HEK293 (cell line): ENCODE data around the gene ARFGEF2.

Experiments
- EGR2 ChIP-seq: fragments of 450-650 bp; formaldehyde crosslinking; IDR thresholded peaks from 2 replicates; pipeline ENCODE4 v1.5.1; 2016; ENCODE audit warnings: low read depth, missing biosample characterization, missing genetic modification characterization
- KLF9 ChIP-seq: fragments of 450-650 bp; formaldehyde crosslinking; IDR thresholded peaks from 2 replicates; pipeline ENCODE4 v1.5.1; 2016; ENCODE audit warnings: missing biosample characterization, missing genetic modification characterization, low read depth
- SCRT2 ChIP-seq: fragments of 450-650 bp; formaldehyde crosslinking; IDR thresholded peaks from 2 replicates; pipeline ENCODE4 v1.5.1; 2016; ENCODE audit warnings: missing biosample characterization, missing genetic modification characterization
- WT1 ChIP-seq: fragments of 450-650 bp; formaldehyde crosslinking; IDR thresholded peaks from 2 replicates; pipeline ENCODE4 v1.5.1; 2016; ENCODE audit warnings: missing biosample characterization, missing genetic modification characterization
- YY2 ChIP-seq: fragments of 450-650 bp; formaldehyde crosslinking; IDR thresholded peaks from 2 replicates; pipeline ENCODE4 v1.5.1; 2016; ENCODE audit warnings: missing biosample characterization, missing genetic modification characterization
- ZBTB17 ChIP-seq: fragments of 450-650 bp; formaldehyde crosslinking; IDR thresholded peaks from 2 replicates; pipeline ENCODE4 v1.5.1; 2016; ENCODE audit warnings: missing biosample characterization, missing genetic modification characterization
- ZBTB20 ChIP-seq: fragments of 450-650 bp; formaldehyde crosslinking; IDR thresholded peaks from 2 replicates; pipeline ENCODE4 v1.5.1; 2016; ENCODE audit warnings: missing biosample characterization, missing genetic modification characterization
- ZBTB21 ChIP-seq: fragments of 450-650 bp; formaldehyde crosslinking; IDR thresholded peaks from 2 replicates; pipeline ENCODE4 v1.5.1; 2017; ENCODE audit warnings: missing biosample characterization, missing genetic modification characterization
- ZBTB48 ChIP-seq: fragments of 450-650 bp; formaldehyde crosslinking; IDR thresholded peaks from 2 replicates; pipeline ENCODE4 v1.5.1; 2016; ENCODE audit warnings: missing biosample characterization, missing genetic modification characterization
- ZEB2 ChIP-seq: fragments of 450-650 bp; formaldehyde crosslinking; IDR thresholded peaks from 2 replicates; pipeline ENCODE4 v1.5.1; 2016; ENCODE audit warnings: missing biosample characterization, missing genetic modification characterization
- ZFHX2 ChIP-seq: fragments of 450-650 bp; formaldehyde crosslinking; conservative IDR thresholded peaks from 2 replicates; pipeline ENCODE4 v1.5.1; 2016; ENCODE audit warnings: missing biosample characterization, missing genetic modification characterization
- ZNF112 ChIP-seq: fragments of 450-650 bp; formaldehyde crosslinking; IDR thresholded peaks from 2 replicates; pipeline ENCODE4 v1.5.0; 2017; ENCODE audit warnings: missing biosample characterization, missing genetic modification characterization
- ZNF133 ChIP-seq: fragments of 450-650 bp; formaldehyde crosslinking; IDR thresholded peaks from 2 replicates; pipeline ENCODE4 v1.5.1; 2016; ENCODE audit warnings: missing biosample characterization, missing genetic modification characterization
- ZNF157 ChIP-seq: fragments of 450-650 bp; formaldehyde crosslinking; IDR thresholded peaks from 2 replicates; pipeline ENCODE4 v1.5.1; 2016; ENCODE audit warnings: missing biosample characterization, missing genetic modification characterization
- ZNF280C ChIP-seq: fragments of 450-650 bp; formaldehyde crosslinking; IDR thresholded peaks from 2 replicates; pipeline ENCODE4 v1.5.1; 2016; ENCODE audit warnings: missing biosample characterization, missing genetic modification characterization
- ZNF324 ChIP-seq: fragments of 450-650 bp; formaldehyde crosslinking; IDR thresholded peaks from 2 replicates; pipeline ENCODE4 v1.5.1; 2016; ENCODE audit warnings: missing biosample characterization, missing genetic modification characterization
- ZNF366 ChIP-seq: fragments of 450-650 bp; formaldehyde crosslinking; conservative IDR thresholded peaks from 2 replicates; pipeline ENCODE4 v1.5.1; 2016; ENCODE audit warnings: missing biosample characterization, missing genetic modification characterization
- ZNF391 ChIP-seq: fragments of 450-650 bp; formaldehyde crosslinking; IDR thresholded peaks from 2 replicates; pipeline ENCODE4 v1.5.1; 2016; ENCODE audit warnings: low read depth, missing biosample characterization, missing genetic modification characterization, borderline replicate concordance
- ZNF473 ChIP-seq: fragments of 450-650 bp; formaldehyde crosslinking; IDR thresholded peaks from 2 replicates; pipeline ENCODE4 v1.5.1; 2017; ENCODE audit warnings: missing biosample characterization, missing genetic modification characterization
- ZNF510 ChIP-seq: fragments of 450-650 bp; formaldehyde crosslinking; IDR thresholded peaks from 2 replicates; pipeline ENCODE4 v1.5.1; 2018; ENCODE audit warnings: mild to moderate bottlenecking, missing genetic modification characterization, missing biosample characterization; ENCODE audit not compliant: insufficient replicate concordance
- ZNF514 ChIP-seq: fragments of 450-650 bp; formaldehyde crosslinking; IDR thresholded peaks from 2 replicates; pipeline ENCODE4 v1.5.1; 2016; ENCODE audit warnings: missing biosample characterization, missing genetic modification characterization
- ZNF580 ChIP-seq: fragments of 450-650 bp; formaldehyde crosslinking; IDR thresholded peaks from 2 replicates; pipeline ENCODE4 v1.5.1; 2016; ENCODE audit warnings: missing biosample characterization, missing genetic modification characterization
- ZNF639 ChIP-seq: fragments of 450-650 bp; formaldehyde crosslinking; IDR thresholded peaks from 2 replicates; pipeline ENCODE4 v1.5.1; 2016; ENCODE audit warnings: missing biosample characterization, missing genetic modification characterization
- ZNF654 ChIP-seq: fragments of 450-650 bp; formaldehyde crosslinking; IDR thresholded peaks from 2 replicates; pipeline ENCODE4 v1.5.1; 2016; ENCODE audit warnings: low read depth, missing biosample characterization, missing genetic modification characterization
- ZNF670 ChIP-seq: fragments of 450-650 bp; formaldehyde crosslinking; IDR thresholded peaks from 2 replicates; pipeline ENCODE4 v1.5.1; 2016; ENCODE audit warnings: missing biosample characterization, missing genetic modification characterization, low read depth
- ZNF704 ChIP-seq: fragments of 450-650 bp; formaldehyde crosslinking; IDR thresholded peaks from 2 replicates; pipeline ENCODE4 v1.5.1; 2016; ENCODE audit warnings: missing biosample characterization, missing genetic modification characterization
- ZNF76 ChIP-seq: fragments of 450-650 bp; formaldehyde crosslinking; IDR thresholded peaks from 2 replicates; pipeline ENCODE4; 2016; ENCODE audit warnings: low read depth, missing biosample characterization, missing genetic modification characterization, borderline replicate concordance
- ZNF768 ChIP-seq: fragments of 450-650 bp; formaldehyde crosslinking; IDR thresholded peaks from 2 replicates; pipeline ENCODE4 v1.5.1; 2018; ENCODE audit warnings: missing biosample characterization, mild to moderate bottlenecking, missing genetic modification characterization
- ZNF830 ChIP-seq: fragments of 450-650 bp; IDR thresholded peaks from 2 replicates; pipeline ENCODE4 v1.5.0; 2018; ENCODE audit warnings: missing biosample characterization, missing genetic modification characterization, low read depth, mild to moderate bottlenecking, moderate library complexity
- TF ChIP-seq, protein P1 (sequence below): fragments of 450-650 bp; formaldehyde crosslinking; IDR thresholded peaks from 2 replicates; pipeline ENCODE4 v1.5.1; 2016; ENCODE audit warnings: missing biosample characterization, missing genetic modification characterization
- TF ChIP-seq, protein P2 (sequence below): fragments of 450-650 bp; formaldehyde crosslinking; IDR thresholded peaks from 2 replicates; pipeline ENCODE4 v1.5.1; 2016; ENCODE audit warnings: missing biosample characterization, missing genetic modification characterization
- TF ChIP-seq, protein P3 (sequence below): fragments of 450-650 bp; formaldehyde crosslinking; IDR thresholded peaks from 2 replicates; pipeline ENCODE4 v1.5.1; 2016; ENCODE audit warnings: missing biosample characterization, missing genetic modification characterization

The ARFGEF2 gene

DNA sequence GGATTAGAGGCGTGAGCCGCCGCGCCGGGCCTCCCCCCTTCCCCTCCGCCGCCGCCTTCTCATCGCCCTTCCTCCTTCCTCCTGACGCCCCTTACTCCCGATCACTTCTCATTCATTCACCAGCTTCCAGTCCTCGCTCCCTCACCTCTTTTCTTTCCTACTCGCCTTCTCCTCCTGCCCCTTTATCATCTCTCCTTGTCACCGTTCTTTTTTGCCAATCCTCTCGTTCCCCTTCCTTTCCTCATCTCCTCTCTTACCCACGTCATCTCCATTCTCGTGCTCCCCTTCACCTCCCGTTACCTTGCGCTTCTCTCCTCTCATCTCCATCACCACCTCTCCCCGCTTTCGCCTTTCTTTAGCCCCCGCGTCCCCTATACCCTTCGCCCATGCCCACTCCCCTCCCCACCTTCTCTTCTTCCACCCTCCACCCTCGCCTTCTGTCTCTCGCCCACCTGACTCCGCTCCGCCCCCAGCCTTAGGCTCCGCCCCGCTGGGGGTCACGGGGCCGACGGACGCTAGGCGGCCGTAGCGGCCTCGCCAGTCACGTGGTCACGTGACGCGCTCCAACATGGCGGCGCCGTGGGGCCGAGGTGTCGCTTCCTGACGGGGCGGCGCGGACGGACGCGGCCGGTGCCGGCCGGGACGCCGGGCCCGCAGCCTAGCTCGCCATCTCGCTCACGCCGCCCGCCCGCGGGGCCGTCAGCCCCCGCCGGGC is at the start of gene ARFGEF2 (continued):
- TF ChIP-seq ZNF112 (tag by site-specific recombination) (no peak), ZEB2 (tag by site-specific recombination) (peak; percentile 95), ZNF366 (tag by site-specific recombination) (peak; percentile 100), ZNF514 (tag by site-specific recombination) (no peak), WT1 (tag by site-specific recombination) (peak; percentile 71), ZBTB21 (tag by site-specific recombination) (peak; percentile 89), KLF9 (tag by site-specific recombination) (peak; percentile 91), ZNF133 (tag by site-specific recombination) (peak; percentile 19; the same call in 1 of the 2 replicates), ZNF580 (peak; percentile 12; the same call in 1 of the 2 replicates), ZNF704 (no peak), ZNF670 (tag by site-specific recombination) (no peak), ZNF768 (tag by site-specific recombination) (no peak; the same call in 1 of the 2 replicates), EGR2 (tag by site-specific recombination) (peak; percentile 100), ZBTB17 (tag by site-specific recombination) (peak; percentile 96), ZFHX2 (peak; percentile 100), SCRT2 (tag by site-specific recombination) (no peak), YY2 (tag by site-specific recombination) (peak; percentile 82), ZNF280C (tag by site-specific recombination) (no peak), ZNF510 (no peak), ZNF654 (tag by site-specific recombination) (no peak), ZNF157 (tag by site-specific recombination) (no peak), ZNF830 (tag by site-specific recombination) (no peak), ZNF639 (tag by site-specific recombination) (peak; percentile 93), ZNF76 (tag by site-specific recombination) (peak; percentile 40), ZNF391 (tag by site-specific recombination) (peak; percentile 96), ZBTB48 (peak; percentile 66), ZBTB20 (tag by site-specific recombination) (no peak), ZNF473 (tag by site-specific recombination) (no peak), ZNF324 (tag by site-specific recombination) (peak; percentile 82; the same call in 1 of the 2 replicates)
- TF ChIP-seq, protein P1, sequence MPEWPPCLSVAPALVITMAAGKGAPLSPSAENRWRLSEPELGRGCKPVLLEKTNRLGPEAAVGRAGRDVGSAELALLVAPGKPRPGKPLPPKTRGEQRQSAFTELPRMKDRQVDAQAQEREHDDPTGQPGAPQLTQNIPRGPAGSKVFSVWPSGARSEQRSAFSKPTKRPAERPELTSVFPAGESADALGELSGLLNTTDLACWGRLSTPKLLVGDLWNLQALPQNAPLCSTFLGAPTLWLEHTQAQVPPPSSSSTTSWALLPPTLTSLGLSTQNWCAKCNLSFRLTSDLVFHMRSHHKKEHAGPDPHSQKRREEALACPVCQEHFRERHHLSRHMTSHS (tag by site-specific recombination) = peak; percentile 25; the same call in 1 of the 2 replicates
- TF ChIP-seq, protein P2, sequence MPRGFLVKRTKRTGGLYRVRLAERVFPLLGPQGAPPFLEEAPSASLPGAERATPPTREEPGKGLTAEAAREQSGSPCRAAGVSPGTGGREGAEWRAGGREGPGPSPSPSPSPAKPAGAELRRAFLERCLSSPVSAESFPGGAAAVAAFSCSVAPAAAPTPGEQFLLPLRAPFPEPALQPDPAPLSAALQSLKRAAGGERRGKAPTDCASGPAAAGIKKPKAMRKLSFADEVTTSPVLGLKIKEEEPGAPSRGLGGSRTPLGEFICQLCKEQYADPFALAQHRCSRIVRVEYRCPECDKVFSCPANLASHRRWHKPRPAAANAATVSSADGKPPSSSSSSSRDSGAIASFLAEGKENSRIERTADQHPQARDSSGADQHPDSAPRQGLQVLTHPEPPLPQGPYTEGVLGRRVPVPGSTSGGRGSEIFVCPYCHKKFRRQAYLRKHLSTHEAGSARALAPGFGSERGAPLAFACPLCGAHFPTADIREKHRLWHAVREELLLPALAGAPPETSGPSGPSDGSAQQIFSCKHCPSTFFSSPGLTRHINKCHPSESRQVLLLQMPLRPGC = peak; percentile 83
- TF ChIP-seq, protein P3, sequence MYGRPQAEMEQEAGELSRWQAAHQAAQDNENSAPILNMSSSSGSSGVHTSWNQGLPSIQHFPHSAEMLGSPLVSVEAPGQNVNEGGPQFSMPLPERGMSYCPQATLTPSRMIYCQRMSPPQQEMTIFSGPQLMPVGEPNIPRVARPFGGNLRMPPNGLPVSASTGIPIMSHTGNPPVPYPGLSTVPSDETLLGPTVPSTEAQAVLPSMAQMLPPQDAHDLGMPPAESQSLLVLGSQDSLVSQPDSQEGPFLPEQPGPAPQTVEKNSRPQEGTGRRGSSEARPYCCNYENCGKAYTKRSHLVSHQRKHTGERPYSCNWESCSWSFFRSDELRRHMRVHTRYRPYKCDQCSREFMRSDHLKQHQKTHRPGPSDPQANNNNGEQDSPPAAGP = peak; percentile 89
